GM19035 (cell line): ENCODE data around the gene CHGA.

Experiments
- ATAC-seq: cut with Tn5 transposase; IDR thresholded peaks from one replicate; pipeline ENCODE4 v1.9.1; 2021; ENCODE audit not compliant: unreplicated experiment

The CHGA gene

DNA sequence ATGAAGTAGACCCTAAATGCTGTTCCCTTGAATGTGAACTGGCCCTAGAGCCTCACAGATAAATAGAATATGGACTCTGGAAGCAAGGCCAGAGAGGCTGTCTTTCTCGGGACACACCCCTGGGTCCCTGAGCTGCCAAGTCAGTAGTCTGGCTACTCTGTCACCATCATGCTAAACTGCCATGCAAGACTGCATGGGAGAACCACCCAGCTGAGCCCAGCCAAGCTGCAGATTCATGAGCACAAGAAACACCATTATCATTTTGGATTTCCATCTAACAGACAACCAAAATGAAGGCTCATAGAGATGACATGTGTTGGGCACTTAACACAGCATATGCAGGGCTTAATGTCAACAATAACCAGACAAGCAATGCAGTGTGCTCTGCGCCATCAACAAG is 53.3 kb downstream of the CHGA start:
- no peak for ATAC-seq

DNA sequence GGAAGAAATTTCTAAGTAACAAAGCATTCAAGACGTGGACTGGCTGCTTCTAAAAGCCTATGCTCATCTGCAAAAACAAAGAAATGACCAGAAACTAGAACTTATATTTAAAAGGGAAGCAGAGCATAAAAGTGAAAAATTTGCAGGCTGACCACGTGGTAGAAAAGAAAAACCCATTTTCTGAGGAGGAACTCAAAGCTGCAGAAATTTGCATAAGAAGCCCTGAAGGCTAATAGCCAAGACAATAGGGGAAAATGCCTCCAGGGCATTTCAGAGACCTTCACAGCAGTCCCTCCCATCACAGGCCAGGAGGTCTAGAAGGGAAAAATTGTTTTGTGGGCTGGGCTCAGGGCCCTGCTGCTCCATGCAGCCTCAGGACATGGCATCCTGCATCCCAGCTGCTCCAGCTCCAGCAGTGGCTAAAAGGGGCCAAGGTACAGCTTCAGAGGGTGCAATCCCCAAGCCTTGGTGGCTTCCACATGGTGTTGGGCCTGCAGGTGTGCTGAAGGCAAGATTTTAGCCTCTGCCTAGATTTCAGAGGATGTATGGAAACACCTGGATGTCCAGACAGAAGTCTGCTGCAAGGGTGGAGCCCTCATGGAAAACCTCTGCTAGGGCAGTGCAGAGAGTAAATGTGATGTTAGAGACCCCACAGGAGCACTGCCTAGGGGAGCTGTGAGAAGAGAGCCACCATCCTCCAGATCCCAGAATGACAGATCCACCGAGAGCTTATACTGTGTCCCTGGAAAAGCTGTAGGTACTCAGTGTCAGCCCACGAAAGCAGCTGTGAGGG is 55.5 kb downstream of the CHGA start:
- ATAC-seq, result no peak

DNA sequence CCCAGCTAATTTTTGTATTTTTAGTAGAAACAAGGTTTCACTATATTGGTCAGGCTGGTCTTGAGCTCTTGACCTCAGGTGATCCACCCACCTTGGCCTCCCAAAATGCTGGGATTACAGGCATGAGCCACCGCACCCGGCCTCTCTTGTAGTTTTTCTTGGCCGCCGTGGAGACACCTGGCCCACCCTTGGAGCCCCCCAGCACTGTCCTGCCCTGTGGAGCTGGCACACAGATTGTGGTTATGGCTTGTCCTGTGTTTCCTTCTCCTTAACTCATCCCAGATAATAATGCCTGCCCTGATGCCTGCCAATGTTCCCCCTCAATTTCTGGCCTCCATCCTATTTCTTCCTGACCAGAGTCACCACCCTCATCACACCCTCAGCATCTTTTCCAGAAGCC is 57.9 kb downstream of the CHGA start:
- ATAC-seq, result no peak

DNA sequence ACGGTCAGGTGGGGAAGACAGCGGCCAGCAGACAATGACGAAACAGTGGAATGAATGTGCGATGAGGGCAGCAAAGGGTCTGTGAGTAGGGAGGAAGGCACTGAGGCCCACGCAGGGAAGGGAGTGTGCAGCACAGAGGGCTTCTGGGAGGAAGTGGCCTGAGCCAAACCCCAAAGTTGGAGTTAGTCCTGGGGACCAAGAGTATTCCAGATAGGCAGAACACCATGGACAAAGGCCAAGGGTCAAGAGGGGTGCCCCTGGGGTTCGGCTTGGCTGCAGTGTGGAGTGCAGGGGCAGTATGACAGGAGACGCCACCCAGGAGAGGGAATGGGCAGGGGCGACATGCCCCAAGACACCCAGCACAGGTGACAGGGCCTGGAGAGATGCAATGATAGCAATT is 58.8 kb downstream of the CHGA start:
- no peak for ATAC-seq

DNA sequence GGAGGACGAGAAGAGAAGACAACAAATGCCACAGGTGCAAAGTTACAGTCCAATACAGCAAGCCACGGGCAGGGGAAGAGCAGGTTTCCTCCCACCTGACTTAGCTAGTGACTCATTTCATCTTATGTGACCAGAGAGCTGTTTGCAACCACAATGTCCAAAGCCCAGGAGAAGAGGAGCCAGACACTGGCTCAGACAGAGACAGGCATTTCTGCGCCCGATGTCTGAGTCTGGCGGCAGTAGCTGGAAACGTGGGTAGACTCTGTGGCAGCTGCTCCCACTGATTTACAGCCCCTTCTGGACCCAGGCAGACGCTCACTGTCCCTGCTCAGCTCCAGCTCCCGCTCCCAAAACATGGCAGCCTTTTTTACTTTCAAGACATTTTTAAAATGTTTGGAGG is 60.0 kb downstream of the CHGA start:
- ATAC-seq, result no peak

DNA sequence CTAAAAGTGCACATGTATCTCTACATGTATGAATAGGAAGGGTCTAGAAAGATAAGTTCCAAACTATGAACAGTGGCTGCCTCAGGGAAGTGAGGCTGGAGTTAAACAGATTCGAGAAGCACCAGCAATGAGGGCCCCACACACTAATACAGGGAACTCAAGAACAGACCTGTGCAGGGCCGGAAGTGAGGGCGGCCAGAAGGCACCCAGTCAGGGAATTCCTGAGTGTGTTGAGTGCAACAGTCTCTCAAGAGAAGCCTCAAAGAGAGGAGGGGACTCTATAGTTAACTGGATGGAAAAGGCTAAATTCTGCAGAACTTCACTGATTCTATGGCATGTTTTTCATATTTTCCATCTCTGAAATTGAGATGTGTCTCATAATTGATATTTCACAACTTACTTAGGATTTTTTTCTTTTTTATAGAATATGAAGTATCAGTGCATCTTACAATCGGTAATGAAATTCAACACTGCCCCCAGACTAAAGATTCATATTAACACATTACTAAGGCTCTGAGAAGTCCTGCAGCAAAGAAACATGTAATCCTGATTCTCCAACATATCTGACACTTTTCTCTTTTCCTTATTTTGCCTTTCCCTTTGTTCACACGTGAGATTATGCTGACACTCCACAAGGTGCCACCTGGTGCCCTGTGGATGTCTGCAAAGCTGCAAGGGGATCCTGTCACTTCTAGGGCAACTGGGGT is 61.3 kb downstream of the CHGA start:
- ATAC-seq, result no peak
